Prostate gland (tissue), 2 donors: ENCODE data around the gene MRGPRE.

Experiments
- CTCF ChIP-seq, 4 experiments: fragments of 200-600 bp in 2 of 4; fragments of 450-650 bp in 2 of 4; sonication (generic) in 2 of 4; IDR thresholded peaks; 1 replicate in 3 of 4; 2 replicates in 1 of 4; pipeline ENCODE4 v1.5.1; 2016 to 2019; ENCODE audit warnings: antibody characterized with exemption in 4 of 4, mild to moderate bottlenecking in 2 of 4, moderate library complexity in 2 of 4
- POLR2A ChIP-seq: fragments of 450-650 bp; IDR thresholded peaks from one replicate; pipeline ENCODE4 v1.6.1; 2016; ENCODE audit warnings: antibody characterized with exemption, mild to moderate bottlenecking
- POLR2AphosphoS5 ChIP-seq: sonication (generic); formaldehyde crosslinking; IDR thresholded peaks from one replicate; pipeline ENCODE4 v1.6.1; 2017; ENCODE audit warnings: antibody characterized with exemption

GRCh38 chr11:3191586-3192324 is 40.5 kb downstream of the MRGPRE start:
- TF ChIP-seq POLR2A (no peak), CTCF (IDR thresholded peaks at IDR 0.05) (no peak), POLR2AphosphoS5 (no peak)
